Loucy (cell line): Measurements from ENCODE around the gene CD300E.

Source experiments
- H2AFZ ChIP-seq: fragments of 200-600 bp; sonication (generic); 2 replicates; pipeline ENCODE4 v1.6.0; 2016; ENCODE audit warnings: antibody characterized with exemption, mild to moderate bottlenecking, low read length, moderate library complexity
- H3F3A ChIP-seq: fragments of 200-600 bp; 2 replicates; pipeline ENCODE4 v1.6.0; 2016; ENCODE audit warnings: antibody characterized with exemption, low read depth, mild to moderate bottlenecking
- H3K27me3 ChIP-seq: fragments of 200-600 bp; sonication (generic); 2 replicates; pipeline ENCODE4 v1.6.1; 2014; ENCODE audit warnings: low read length, mild to moderate bottlenecking; ENCODE audit not compliant: insufficient read depth, poor library complexity, severe bottlenecking
- H3K36me3 ChIP-seq: fragments of 200-600 bp; sonication (generic); 2 replicates; pipeline ENCODE4 v1.6.1; 2016; ENCODE audit warnings: low read length; ENCODE audit not compliant: insufficient read depth
- H3K4me1 ChIP-seq: fragments of 200-600 bp; sonication (generic); 2 replicates; pipeline ENCODE4 v1.5.1; 2014; ENCODE audit warnings: low read length, mild to moderate bottlenecking; ENCODE audit not compliant: insufficient read depth, poor library complexity, severe bottlenecking
- H3K4me2 ChIP-seq: fragments of 200-600 bp; sonication (generic); 2 replicates; pipeline ENCODE4 v1.6.0; 2014; ENCODE audit warnings: antibody characterized with exemption, low read length, low read depth, mild to moderate bottlenecking; ENCODE audit not compliant: poor library complexity, severe bottlenecking
- H3K4me3 ChIP-seq: fragments of 200-600 bp; sonication (generic); 2 replicates; pipeline ENCODE4 v1.5.1; 2014; ENCODE audit warnings: low read length, mild to moderate bottlenecking, mixed read lengths; ENCODE audit not compliant: poor library complexity, severe bottlenecking
- H3K79me2 ChIP-seq: fragments of 200-600 bp; sonication (generic); 2 replicates; pipeline ENCODE4 v1.6.1; 2014; ENCODE audit warnings: low read length; ENCODE audit not compliant: insufficient read depth
- H3K9ac ChIP-seq: fragments of 200-600 bp; sonication (generic); 2 replicates; pipeline ENCODE4 v1.6.0; 2014; ENCODE audit warnings: mild to moderate bottlenecking, low read depth, low read length, moderate library complexity; ENCODE audit not compliant: poor library complexity, severe bottlenecking
- H3K9me2 ChIP-seq: fragments of 200-600 bp; sonication (generic); replicated peaks from 2 replicates; pipeline ENCODE4 v1.6.1; 2016; ENCODE audit warnings: low read depth, low read length, mixed read lengths
- H3K9me3 ChIP-seq: fragments of 200-600 bp; sonication (generic); 2 replicates; pipeline ENCODE4 v1.6.1; 2014; ENCODE audit warnings: mild to moderate bottlenecking, antibody characterized with exemption, low read length, low read depth; ENCODE audit not compliant: insufficient read depth
- H4K20me1 ChIP-seq: fragments of 200-600 bp; sonication (generic); 2 replicates; pipeline ENCODE4 v1.6.0; 2014; ENCODE audit warnings: antibody characterized with exemption, low read length, mild to moderate bottlenecking; ENCODE audit not compliant: insufficient read depth, poor library complexity, severe bottlenecking
- EZH2phosphoT487 ChIP-seq: fragments of 200-600 bp; IDR thresholded peaks from 2 replicates; pipeline ENCODE4 v1.6.1; 2018; ENCODE audit warnings: antibody characterized with exemption, mild to moderate bottlenecking, moderate library complexity, borderline replicate concordance
- TF ChIP-seq, protein P1 (sequence below): fragments of 200-600 bp; sonication (generic); conservative IDR thresholded peaks from 2 replicates; pipeline ENCODE4 v1.5.1; 2014; ENCODE audit warnings: mild to moderate bottlenecking, antibody characterized with exemption, low read length

The CD300E gene

GRCh38 chr17:74625661-74626060 lies 2.1 kb upstream of the CD300E start:
- no peak overlapping the region for H3K4me2 ChIP-seq
- no peaks in the 10 kb centered on the region for H3K36me3 ChIP-seq
- no peaks in the 10 kb centered on the region for H3F3A ChIP-seq
- H4K20me1 ChIP-seq: no peaks in the 10 kb centered on the region
- TF ChIP-seq, protein P1, sequence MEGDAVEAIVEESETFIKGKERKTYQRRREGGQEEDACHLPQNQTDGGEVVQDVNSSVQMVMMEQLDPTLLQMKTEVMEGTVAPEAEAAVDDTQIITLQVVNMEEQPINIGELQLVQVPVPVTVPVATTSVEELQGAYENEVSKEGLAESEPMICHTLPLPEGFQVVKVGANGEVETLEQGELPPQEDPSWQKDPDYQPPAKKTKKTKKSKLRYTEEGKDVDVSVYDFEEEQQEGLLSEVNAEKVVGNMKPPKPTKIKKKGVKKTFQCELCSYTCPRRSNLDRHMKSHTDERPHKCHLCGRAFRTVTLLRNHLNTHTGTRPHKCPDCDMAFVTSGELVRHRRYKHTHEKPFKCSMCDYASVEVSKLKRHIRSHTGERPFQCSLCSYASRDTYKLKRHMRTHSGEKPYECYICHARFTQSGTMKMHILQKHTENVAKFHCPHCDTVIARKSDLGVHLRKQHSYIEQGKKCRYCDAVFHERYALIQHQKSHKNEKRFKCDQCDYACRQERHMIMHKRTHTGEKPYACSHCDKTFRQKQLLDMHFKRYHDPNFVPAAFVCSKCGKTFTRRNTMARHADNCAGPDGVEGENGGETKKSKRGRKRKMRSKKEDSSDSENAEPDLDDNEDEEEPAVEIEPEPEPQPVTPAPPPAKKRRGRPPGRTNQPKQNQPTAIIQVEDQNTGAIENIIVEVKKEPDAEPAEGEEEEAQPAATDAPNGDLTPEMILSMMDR: no peak
- no peak for TF ChIP-seq EZH2phosphoT487
- H3K9ac ChIP-seq: no peak overlapping the region
- no peaks in the 10 kb centered on the region for H3K4me1 ChIP-seq
- no peaks in the 10 kb centered on the region for H3K9me3 ChIP-seq
- H3K9me2 ChIP-seq: no peaks in the 10 kb centered on the region
- H2AFZ ChIP-seq: no peak overlapping the region
- H3K27me3 ChIP-seq: no peaks in the 10 kb centered on the region
- H3K79me2 ChIP-seq: no peaks in the 10 kb centered on the region
- H3K4me3 ChIP-seq: no peak overlapping the region

- Histone ChIP-seq H3K9me3 (no peaks in the 10 kb centered on the region), H3K9ac (no peak overlapping the region), H3K4me2 (no peak overlapping the region), H3K27me3 (no peaks in the 10 kb centered on the region), H3K36me3 (no peaks in the 10 kb centered on the region), H3K9me2 (no peaks in the 10 kb centered on the region), H3F3A (no peaks in the 10 kb centered on the region), H3K79me2 (no peaks in the 10 kb centered on the region), H3K4me3 (no peak overlapping the region), H3K4me1 (no peaks in the 10 kb centered on the region), H4K20me1 (no peaks in the 10 kb centered on the region), H2AFZ (no peak overlapping the region)
- no peak for TF ChIP-seq EZH2phosphoT487
- TF ChIP-seq, protein P1: no peak
Observed at GRCh38 chr17:74624131-74624530, 593 bp upstream of the CD300E start.

GRCh38 chr17:74619077-74619673 lies 4.4 kb downstream of the CD300E start:
- Histone ChIP-seq H3K9me2 (no peaks in the 10 kb centered on the region), H3K27me3 (no peaks in the 10 kb centered on the region), H4K20me1 (no peaks in the 10 kb centered on the region), H3K36me3 (no peaks in the 10 kb centered on the region), H3K4me3 (no peak overlapping the region), H3K9ac (no peak overlapping the region), H3K79me2 (no peaks in the 10 kb centered on the region), H3K9me3 (no peaks in the 10 kb centered on the region), H3K4me1 (no peaks in the 10 kb centered on the region), H2AFZ (no peak overlapping the region), H3K4me2 (no peak overlapping the region), H3F3A (no peaks in the 10 kb centered on the region)
- TF ChIP-seq EZH2phosphoT487: no peak
- TF ChIP-seq, protein P1: no peak
